Raji (cell line): ENCODE data around the gene CACNA2D3.

Source experiments
- POLR2A ChIP-seq: IDR thresholded peaks from 2 replicates; pipeline ENCODE4 v1.6.1; 2011; ENCODE audit warnings: low read depth, low read length, control low read depth; ENCODE audit not compliant: insufficient read depth

CACNA2D3 gene

DNA sequence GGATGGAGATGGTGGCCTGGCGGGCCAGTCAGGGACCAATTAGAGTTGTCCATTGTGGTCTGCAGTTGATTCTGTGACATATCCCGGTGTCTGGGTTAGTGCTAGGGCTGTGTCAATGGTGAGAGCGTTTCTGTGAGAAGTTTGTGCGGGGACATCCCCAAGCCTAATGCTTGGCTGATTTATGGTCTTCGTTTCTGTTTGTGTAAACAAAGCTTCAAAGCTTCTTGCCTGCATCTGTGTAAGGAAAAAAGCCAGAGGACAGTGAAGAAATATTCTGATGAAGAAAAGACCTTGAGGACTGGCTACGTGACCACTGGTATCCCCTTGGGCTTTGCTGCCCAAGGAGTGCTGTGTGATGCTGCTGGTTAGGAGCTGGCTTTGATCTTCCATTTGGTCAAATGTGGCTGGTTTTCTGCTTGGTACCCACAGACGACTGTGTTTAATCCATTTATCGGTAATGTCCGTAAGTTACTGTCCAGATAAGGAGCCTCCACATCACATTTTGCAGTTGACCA lies 880.1 kb downstream of the CACNA2D3 start:
- TF ChIP-seq POLR2A: no peak

DNA sequence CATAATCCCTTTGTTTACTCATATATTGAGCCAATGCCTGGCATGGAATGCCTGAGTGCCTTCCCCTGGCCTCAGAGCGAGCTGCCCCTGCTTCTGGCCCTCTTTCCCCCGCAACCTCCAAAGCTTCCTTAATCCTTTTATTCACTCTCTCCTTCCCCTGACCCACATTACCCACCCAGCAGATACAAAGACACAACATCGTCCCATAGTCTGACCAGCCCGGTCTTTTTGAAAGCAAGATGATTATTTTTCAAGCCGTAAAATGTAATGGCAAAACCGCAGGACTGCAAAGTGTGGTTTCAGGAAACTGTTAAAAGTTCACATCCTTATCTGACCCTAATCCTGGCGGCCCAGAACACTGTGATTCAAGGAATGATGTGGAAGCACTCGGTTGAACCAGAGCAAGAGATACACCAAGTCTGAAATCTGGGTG lies 883.9 kb downstream of the CACNA2D3 start:
- TF ChIP-seq POLR2A: no peak

DNA sequence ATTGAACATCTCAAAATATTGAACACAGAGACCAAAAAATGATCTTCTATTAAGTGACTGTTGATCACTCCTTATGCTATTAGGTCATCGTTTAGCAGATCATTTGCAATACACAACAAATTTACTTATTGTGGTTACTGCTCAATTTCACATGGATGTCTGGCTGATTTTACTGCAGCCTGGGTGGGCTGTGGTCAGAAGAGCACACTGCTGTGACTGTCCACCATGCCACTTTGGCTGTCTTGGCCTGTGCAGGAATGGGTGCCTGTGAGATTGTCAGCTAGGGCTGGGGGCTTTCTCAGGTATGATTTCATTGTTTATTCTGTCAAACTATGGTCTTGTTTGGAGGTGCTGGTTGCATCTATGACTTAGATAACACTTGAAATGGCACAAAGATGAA lies 885.6 kb downstream of the CACNA2D3 start:
- TF ChIP-seq POLR2A: no peak

DNA sequence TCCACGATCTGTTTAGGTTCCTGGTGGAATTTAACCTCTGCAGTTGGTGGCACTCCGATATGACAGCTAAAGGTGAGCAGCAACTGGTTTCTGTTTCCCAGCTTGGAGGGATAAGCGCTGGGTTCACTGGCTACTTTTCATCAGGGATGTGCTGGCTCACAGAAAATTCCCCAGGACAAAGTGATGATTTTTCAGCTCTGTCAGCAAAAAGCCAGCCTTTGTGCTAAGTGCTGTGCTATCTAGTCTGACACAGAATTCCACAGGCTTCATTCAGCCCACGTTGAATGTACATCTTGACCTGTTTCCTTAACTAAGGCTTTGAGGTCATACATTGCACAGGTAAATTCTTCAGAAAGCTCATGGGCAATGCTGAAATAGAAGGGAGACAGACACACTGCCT lies 887.0 kb downstream of the CACNA2D3 start:
- no peak for TF ChIP-seq POLR2A

DNA sequence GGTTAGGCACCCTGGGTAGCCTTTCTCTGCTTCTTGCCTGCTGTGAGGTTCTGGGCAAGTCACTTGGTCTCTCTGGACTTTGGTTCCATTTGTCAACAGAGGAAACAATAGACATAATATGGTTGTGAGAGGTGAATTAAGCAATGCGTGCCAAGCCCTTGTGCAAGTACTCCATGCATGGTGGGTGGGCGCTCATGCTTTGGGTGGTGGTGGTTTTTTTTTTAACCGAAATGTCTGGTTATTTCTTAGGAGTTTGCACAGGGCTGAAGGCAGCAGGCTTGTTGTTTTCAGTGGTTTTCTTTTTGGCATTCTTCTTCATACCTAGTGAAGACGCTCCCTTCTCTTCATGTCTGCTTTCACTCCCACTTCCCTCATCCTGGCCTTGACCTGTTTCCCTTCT lies 889.7 kb downstream of the CACNA2D3 start:
- TF ChIP-seq POLR2A: no peak

DNA sequence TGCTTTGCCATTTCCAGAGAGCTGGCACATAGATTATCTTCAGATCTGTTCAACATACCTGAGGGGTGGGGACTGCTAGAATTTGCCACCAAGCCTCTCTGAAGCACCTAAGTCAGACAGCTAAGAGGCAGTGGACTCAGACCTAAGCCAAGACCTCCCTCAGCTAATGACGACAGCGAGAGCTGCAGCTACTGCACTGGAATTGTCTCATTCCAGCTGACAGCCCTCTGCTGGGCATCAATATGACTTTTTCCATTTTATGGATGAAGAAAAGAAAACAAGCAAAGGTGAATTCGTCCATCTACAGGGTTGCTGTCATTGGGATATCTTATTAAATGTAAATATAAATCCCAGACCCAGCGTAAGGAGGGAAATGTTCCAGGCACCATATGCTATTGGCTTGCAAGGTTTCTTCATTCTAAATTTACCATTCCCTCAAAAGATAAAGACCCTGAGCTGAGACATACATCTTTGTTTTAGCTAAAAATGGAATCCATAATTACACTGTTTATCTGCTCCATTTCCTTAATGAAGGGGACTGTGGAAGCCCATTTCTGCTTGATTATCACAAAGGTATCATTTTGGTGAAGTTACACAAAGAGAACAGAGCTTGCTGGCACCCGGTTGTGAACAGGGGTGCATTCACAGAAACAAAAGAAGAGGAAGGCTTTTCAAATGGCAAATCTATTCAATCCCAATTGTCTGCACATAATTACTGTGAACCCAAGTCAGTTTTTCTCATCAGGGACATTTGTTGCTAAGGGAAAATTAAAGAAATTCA lies 891.0 kb downstream of the CACNA2D3 start:
- no peak for TF ChIP-seq POLR2A

DNA sequence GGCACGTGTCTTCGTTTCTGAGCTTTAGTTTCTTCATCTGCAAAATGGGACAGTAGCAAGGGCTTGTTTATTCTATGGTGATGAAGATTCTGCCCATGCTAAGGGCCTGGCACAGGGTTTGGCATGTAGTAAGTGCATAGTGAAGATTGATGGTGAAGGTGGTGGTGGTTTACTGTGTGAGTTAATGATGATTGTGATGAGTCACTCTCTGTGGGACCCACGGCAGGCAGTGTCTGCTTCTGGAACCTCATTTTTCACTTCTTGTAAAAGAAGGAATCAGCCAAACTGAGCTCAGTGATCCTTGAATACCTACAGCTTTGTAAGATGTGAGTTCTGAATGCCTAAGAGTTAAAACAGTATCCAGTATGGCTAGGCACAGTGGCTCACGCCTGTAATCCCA lies 891.7 kb downstream of the CACNA2D3 start:
- TF ChIP-seq POLR2A: no peak

DNA sequence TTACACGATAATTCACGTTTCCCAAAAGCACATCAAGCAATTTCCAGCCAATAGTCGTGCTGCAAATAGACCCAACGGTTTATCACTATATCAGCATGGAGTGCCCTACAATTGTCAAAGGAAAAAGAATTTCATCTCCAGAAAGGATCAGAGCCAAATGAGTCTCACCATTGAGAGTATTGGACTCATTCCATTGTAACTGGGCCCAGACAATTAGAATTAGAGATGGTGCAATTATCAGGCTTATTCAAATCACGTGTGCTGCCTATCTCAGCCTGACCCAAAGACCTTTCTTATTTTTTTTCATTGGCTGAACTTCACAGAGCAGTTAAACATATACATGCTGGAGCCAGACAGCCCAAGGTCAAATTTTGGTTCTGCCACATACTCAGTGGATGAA lies 892.6 kb downstream of the CACNA2D3 start:
- TF ChIP-seq POLR2A: no peak

DNA sequence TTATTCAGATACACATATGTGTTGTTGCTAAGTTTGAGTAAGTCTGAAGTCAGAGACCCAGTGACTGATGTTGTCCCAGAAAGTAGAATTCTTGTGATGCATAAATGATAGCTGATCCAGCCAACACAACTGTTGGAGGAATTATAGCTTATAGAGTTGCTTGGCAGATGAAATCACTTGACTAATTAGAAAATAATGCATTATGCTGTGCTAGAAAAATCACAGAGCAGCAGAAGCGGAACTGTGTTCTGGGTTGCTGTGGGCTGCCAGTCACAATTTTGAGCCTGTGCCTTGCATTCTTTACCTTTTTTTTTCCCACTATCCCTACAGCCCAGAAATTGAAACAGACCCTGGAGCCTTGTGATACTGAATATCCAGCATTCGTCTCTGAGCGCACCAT lies 895.5 kb downstream of the CACNA2D3 start:
- TF ChIP-seq POLR2A: no peak

DNA sequence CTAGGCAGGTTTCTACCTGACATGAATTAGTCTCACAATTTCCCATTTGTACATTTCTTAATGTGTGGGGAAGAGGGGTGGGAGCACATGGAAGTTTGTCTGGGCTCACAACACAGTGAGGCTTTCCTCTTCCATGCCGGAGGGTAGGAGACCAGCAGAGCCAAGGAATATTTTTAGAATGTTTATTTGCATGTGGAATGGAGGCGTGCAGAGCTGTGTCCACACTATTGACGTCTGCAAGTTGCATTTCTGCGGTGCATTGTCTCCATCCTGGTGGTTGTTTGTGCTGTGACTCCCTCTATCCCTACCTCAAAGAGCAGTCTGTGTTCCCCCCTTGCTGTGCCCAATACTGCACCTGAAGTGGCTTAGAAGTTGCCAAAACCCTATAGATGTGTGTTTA lies 908.6 kb downstream of the CACNA2D3 start:
- TF ChIP-seq POLR2A: no peak

DNA sequence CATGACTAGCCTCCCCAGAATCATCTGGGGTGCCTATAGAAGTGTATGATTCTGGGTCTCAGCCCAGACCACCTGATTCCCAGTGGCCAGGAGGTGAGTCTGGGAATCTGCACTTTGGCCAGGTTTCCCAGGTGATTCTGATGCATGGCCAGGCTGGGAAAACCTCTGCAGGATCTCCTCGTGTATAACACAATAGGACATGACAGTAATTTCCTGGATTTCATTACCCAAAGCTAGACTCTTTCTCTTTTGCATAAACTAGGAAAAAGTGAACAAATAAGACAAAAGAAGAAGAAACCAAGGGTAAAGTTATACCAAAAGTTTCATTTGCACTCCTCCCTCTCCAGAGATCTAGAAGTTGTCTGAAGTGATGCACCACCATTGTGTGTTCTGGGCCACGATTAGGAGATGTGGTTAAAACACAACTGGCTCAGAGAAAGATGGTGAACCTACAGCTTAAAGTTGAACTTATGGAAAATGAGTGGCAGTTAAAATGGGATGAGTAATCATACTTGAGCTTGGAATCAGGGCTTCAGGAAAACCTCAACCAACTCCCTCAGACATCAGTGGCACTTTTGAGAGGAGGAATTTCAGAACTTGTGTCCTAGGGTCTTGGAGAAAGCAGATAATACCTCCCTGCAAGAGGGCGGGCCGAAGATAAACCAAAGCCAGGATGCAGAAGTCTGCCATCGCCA lies 914.7 kb downstream of the CACNA2D3 start:
- TF ChIP-seq POLR2A: no peak

DNA sequence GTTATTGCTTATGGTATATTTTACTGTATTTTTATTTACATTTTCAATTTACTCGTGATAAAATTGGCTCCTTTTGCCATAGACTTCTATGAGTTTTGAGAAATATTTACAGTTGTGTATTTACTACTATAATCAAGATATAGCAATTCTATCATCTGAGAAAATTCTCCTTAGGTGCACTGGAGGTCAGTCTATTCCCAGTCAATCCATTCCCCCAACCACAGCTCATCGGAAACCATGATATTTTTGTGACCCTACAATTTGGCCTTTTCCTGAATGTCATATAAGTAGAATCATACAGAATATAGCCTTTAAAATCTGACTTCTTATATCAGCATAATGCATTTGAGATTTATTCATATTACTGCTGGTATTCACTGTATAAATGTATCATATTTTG lies 920.2 kb downstream of the CACNA2D3 start:
- no peak for TF ChIP-seq POLR2A

DNA sequence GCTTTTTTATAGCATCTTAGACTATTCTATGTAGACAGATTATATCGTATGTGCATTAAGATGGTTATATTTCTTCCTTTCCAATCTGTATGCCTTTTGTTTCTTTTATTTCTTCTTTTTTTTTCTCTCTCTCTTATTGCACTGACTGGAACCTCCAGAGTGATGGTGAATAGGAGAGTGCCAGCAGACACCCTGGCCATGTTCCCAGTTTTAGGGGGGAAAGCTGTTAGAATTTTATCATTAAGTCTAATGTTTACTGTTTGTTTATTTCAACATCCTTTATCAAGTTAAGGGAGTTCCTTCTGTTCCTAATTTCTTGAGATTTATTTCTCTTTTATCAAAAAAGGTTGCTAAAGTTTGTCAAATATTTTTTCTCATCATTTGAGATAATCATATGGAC lies 922.1 kb downstream of the CACNA2D3 start:
- no peak for TF ChIP-seq POLR2A

DNA sequence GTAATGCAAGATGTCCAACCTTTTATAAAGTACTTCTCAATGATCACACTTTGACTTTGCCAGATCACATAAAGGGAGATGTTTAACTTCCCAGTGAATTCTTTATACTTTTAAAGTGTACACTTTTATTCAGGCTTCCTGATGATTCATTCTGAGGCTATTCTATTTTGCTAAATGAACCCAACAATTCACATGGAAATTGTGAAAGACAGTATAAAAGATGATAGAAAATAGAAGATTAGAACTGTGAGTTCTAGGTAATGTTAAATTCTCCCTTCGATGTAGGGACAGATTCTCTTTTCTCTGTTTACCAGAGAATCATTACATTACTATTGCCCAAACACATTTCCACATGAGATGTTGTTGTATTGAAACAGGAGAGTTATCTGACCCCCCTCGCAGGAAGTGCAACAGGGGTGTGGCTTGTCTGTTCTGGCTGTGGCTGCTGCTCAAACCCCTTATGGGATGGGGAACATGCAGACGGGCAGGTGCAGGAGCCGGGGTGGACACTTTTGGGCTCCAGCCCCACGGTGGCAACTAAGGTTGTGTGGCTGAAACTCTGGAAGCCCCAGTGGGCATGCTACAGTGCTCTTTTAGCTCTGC lies 936.8 kb downstream of the CACNA2D3 start:
- no peak for TF ChIP-seq POLR2A

DNA sequence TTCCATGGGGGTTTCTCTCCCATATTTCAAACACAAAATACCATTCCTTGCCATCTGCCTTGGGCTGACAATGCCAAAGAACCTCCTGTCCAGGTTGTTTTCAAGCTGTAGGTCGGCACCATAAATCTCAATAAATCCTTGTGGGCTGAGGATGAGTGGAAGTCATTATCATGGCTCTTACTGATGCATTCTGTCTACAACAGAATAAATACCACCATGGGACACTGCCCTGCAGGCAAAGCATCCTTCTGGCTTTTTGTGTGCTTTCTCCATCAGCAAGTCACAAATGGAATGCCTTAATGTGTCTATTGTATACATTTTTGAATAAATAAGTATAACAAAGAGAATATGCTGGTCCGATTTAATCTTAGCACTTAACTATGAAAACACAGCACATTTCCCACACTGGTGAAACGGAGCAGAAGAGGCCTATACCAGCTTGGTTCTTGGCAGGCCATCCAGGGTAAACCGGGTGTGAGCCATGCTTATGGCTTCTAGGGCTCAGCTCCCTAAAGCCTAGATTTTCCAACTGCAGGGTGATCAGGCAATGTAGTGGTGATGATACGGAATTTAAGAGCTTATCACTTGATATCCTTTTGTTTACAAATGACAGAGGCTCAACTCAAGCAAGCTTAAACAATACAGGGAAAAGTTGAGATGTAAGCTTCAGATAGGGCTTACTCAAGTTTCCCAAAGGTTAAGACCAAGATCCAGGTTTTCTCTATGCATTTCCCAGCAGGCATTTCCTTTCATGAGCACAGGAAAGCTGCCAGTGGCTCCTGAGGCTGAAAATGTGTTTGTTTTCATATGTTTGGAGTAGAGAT lies 938.8 kb downstream of the CACNA2D3 start:
- no peak for TF ChIP-seq POLR2A
